ENCODE results near the gene DRAXIN. TPM values are rescaled to one million over a fixed set of nuclear protein-coding genes. Genes with fewer than 3 reads are reported as not detected.

DRAXIN gene
- polyA plus RNA-seq, 1 donor (not counting 4 experiments of a cell fraction or from before 2014, with no cell fraction given): not detected

DNA sequence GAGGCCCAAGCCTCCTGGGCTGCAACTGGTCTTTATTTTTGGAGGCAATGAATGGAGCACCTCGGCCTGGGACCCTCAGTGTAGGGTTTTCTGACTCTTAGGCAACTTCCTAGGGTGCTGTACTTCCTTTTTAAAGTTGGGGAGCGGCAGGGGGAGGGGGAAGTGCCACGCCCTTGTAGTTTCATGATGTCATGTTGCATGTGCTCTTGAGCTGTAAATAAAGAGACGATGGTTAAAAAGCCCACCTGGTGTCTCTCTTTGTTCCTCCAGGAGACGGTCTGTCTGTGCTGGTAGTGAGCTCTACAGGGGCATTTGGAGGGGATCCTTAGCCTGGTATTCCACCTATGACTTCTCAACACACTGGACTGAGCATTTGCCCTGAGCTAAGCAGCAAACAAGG is 34.1 kb downstream of the DRAXIN start:
- no peaks in the 10 kb centered on the region for H3K36me3 ChIP-seq (ENCODE audit: control insufficient read depth in 2 of 2, extremely low read depth in 1 of 2, insufficient read depth in 2 of 2, low read length in 2 of 2)
- H3K4me1 ChIP-seq (ENCODE audit: control insufficient read depth, extremely low read depth, insufficient read depth, low read length): peaks cover 2% of the 10 kb centered on the region
- H2AFZ ChIP-seq (ENCODE audit: control insufficient read depth, low read length): no peak overlapping the region
- no peak overlapping the region for H3K4me2 ChIP-seq (ENCODE audit: control insufficient read depth, extremely low read depth, insufficient read depth, low read depth, low read length)
- H3K9ac ChIP-seq (ENCODE audit: control insufficient read depth, extremely low read depth, insufficient read depth, low read length): no peak overlapping the region
- no peaks in the 10 kb centered on the region for H4K20me1 ChIP-seq (ENCODE audit: control insufficient read depth, extremely low read depth, insufficient read depth, low read length)
- TF ChIP-seq CTCF (optimal IDR thresholded peaks at IDR 0.05 in 1 of 3, IDR thresholded peaks at IDR 0.05 in 1 of 3, conservative IDR thresholded peaks at IDR 0.05 in 1 of 3; ENCODE audit: extremely low read depth in 1 of 3, insufficient read depth in 2 of 3, low read length in 3 of 3) (no peak), EZH2 (IDR thresholded peaks at IDR 0.05; ENCODE audit: low read length) (no peak)
- no peaks in the 10 kb centered on the region for H3K79me2 ChIP-seq (ENCODE audit: control insufficient read depth, insufficient read depth, low read length)
- H3K9me3 ChIP-seq (ENCODE audit: control insufficient read depth, low read depth, low read length): no peaks in the 10 kb centered on the region
- DNase-seq (ENCODE audit: low read depth, low spot score) (no peak), FAIRE-seq (no peak)
- dilution Hi-C loops (cut with MboI; ENCODE audit: extremely low pct_ligation_motif_present, low sequenced_read_pairs): no loop called here
- peaks cover 4% of the 10 kb centered on the region for H3K27me3 ChIP-seq (ENCODE audit: control insufficient read depth, extremely low read depth, insufficient read depth, low read length)
- no peak overlapping the region for H3K27ac ChIP-seq (ENCODE audit: control insufficient read depth, insufficient read depth, low read length)
- H3K4me3 ChIP-seq (ENCODE audit: control insufficient read depth in 2 of 3, extremely low read depth in 1 of 3, insufficient read depth in 2 of 3, low read depth in 1 of 3, low read length in 3 of 3): no peak overlapping the region
- no peaks in the 10 kb centered on the region for H3K9me1 ChIP-seq (ENCODE audit: control insufficient read depth, extremely low read depth, insufficient read depth, low read length)

DNA sequence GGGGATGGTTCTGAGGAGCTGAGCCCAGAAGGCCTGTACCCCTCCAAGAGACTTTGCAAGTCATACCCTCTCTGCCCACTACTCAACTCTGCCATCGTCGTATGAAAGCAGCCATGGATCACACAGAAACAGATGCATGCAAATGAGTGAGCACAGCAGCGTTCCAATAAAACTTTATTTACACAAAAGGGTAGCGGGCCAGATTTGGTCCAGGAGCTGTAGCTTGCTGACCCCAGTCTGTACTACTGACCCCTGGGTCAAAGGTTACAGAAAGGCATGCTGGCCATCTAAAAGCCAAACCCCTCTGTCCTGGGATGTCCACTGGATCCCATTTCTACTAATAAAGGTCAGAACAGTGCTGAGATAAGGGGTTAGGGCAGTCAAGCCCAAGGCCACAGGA is 35.6 kb downstream of the DRAXIN start:
- H3K79me2 ChIP-seq (ENCODE audit: control insufficient read depth, insufficient read depth, low read length): no peaks in the 10 kb centered on the region
- H3K36me3 ChIP-seq (ENCODE audit: control insufficient read depth in 2 of 2, extremely low read depth in 1 of 2, insufficient read depth in 2 of 2, low read length in 2 of 2): no peaks in the 10 kb centered on the region
- H3K4me2 ChIP-seq (ENCODE audit: control insufficient read depth, extremely low read depth, insufficient read depth, low read depth, low read length): no peak overlapping the region
- no peak overlapping the region for H2AFZ ChIP-seq (ENCODE audit: control insufficient read depth, low read length)
- H4K20me1 ChIP-seq (ENCODE audit: control insufficient read depth, extremely low read depth, insufficient read depth, low read length): no peaks in the 10 kb centered on the region
- no peak overlapping the region for H3K9ac ChIP-seq (ENCODE audit: control insufficient read depth, extremely low read depth, insufficient read depth, low read length)
- no peak for FAIRE-seq
- H3K9me3 ChIP-seq (ENCODE audit: control insufficient read depth, low read depth, low read length): no peaks in the 10 kb centered on the region
- DNase-seq (ENCODE audit: low read depth, low spot score): no peak
- no peak for TF ChIP-seq EZH2 (IDR thresholded peaks at IDR 0.05; ENCODE audit: low read length)
- no peak for TF ChIP-seq CTCF (optimal IDR thresholded peaks at IDR 0.05 in 1 of 3, IDR thresholded peaks at IDR 0.05 in 1 of 3, conservative IDR thresholded peaks at IDR 0.05 in 1 of 3; ENCODE audit: extremely low read depth in 1 of 3, insufficient read depth in 2 of 3, low read length in 3 of 3)
- dilution Hi-C loops (cut with MboI; ENCODE audit: extremely low pct_ligation_motif_present, low sequenced_read_pairs): no loop called here
- peaks cover 11% of the 10 kb centered on the region for H3K4me1 ChIP-seq (ENCODE audit: control insufficient read depth, extremely low read depth, insufficient read depth, low read length)
- no peaks in the 10 kb centered on the region for H3K9me1 ChIP-seq (ENCODE audit: control insufficient read depth, extremely low read depth, insufficient read depth, low read length)
- no peak overlapping the region for H3K27ac ChIP-seq (ENCODE audit: control insufficient read depth, insufficient read depth, low read length)
- H3K4me3 ChIP-seq (ENCODE audit: control insufficient read depth in 2 of 3, extremely low read depth in 1 of 3, insufficient read depth in 2 of 3, low read depth in 1 of 3, low read length in 3 of 3): no peak overlapping the region
- peaks cover 4% of the 10 kb centered on the region for H3K27me3 ChIP-seq (ENCODE audit: control insufficient read depth, extremely low read depth, insufficient read depth, low read length)
